Thyroid gland (tissue), 4 donors: ENCODE results near the gene KAZN.

Experiments used
- CTCF ChIP-seq, 6 experiments: fragments of 200-600 bp in 3 of 6; fragments of 450-650 bp in 3 of 6; sonication (generic) in 3 of 6; IDR thresholded peaks; one replicate each; pipeline ENCODE4 v1.5.1; 2016 to 2019; ENCODE audit warnings: antibody characterized with exemption in 6 of 6, mild to moderate bottlenecking in 2 of 6, inconsistent platforms in 1 of 6, moderate library complexity in 1 of 6
- POLR2A ChIP-seq, 2 donors: fragments of 450-650 bp; IDR thresholded peaks; one replicate each; pipeline ENCODE4 v1.6.1; 2017; ENCODE audit warnings: antibody characterized with exemption in 2 of 2, mild to moderate bottlenecking in 2 of 2, moderate library complexity in 1 of 2

- TF ChIP-seq CTCF (IDR thresholded peaks at IDR 0.05) (no peak), POLR2A (IDR thresholded peaks at IDR 0.05) (no peak)
These were observed 278.7 kb downstream of the KAZN start for GRCh38 chr1:14877224-14877623.
